HG02943 (cell line): ENCODE measurements around the gene FAR2.
"Not testable (repeated sequence)": the region's sequence is repeated elsewhere in the genome, so short reads cannot be mapped to it uniquely, and the experiment has no call there.

ENCODE experiments used
- ATAC-seq: cut with Tn5 transposase; IDR thresholded peaks from one replicate; pipeline ENCODE4 v1.9.1; 2021; ENCODE audit warnings: mild to moderate bottlenecking, low read depth, moderate library complexity; ENCODE audit not compliant: unreplicated experiment

FAR2 gene

DNA sequence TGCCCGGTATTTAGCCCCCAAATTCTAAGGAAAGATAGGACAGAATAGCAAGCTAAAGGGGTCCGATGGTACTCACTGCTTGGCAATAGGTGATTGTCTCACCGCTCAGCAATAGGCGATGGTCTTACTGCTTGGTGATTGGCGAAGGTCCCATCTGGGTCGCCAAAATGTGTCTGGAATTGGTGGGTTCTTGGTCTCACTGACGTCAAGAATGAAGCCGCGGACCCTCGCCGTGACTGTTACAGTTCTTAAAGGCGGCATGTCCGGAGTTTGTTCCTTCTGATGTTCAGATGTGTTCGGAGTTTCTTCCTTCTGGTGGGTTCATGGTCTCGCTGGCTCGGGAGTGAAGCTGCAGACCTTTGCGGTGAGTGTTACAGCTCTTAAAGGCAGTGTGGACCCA, 236.1 kb downstream of the FAR2 start:
- ATAC-seq, result not testable (repeated sequence)
